ENCODE data around the gene UVRAG. TPM values are rescaled to one million over a fixed set of nuclear protein-coding genes. Genes with fewer than 3 reads are reported as not detected.

Gene UVRAG
- total and polyA plus RNA-seq, 9 donors = 10.1 to 26.7 (median 19.2) TPM

DNA sequence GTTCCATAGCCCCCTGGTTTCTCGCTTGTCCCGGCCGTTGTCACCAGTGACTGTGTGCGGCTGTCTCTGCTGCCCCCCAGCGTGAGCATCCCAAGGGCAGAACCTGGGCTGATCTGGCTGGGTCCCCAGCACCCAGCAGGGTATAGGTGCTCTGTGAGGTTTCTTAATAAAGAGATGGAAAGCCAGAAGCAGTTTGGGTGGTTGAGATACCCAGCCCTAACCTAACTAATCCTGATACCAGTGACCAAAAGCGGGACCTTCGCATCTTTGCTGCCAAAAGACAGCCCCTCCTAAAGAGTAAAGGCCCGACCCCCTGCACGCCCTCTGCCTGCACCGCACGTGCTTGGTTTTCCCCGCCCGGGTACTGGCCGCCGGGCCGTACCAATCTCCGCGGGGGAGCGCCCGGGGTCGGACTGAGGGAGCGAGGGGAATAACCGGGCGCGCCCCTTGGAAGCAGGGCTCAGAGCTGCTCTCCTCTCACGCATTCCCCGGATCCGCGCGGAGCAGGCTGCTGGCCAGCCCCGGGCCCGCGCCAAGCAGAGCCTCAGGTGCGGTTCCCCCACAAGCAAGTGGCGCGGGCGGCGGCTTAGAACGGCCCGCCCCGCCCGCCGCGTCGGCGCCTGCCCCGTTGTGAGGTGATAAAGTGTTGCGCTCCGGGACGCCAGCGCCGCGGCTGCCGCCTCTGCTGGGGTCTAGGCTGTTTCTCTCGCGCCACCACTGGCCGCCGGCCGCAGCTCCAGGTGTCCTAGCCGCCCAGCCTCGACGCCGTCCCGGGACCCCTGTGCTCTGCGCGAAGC is 46.7 kb upstream of the UVRAG start, which contains the start of gene DGAT2:
DGAT2 (plus strand) TSS at position 667 of the 797 bp plus-strand sequence. CDS start 214 bp downstream, outside the sequence.
- Histone ChIP-seq H3K27me3 (no peaks in the 10 kb centered on the region), H3K9me3 (no peaks in the 10 kb centered on the region), H3K27ac (peak within 1 kb of the TSS in 1 of 2 donors; percentile 46), H3K36me3 (no peaks in the 10 kb centered on the region), H3K4me3 (peak within 1 kb of the TSS; percentile 37), H3K4me1 (ENCODE audit: insufficient read depth) (peaks cover 2% of the 10 kb centered on the region)
- intact Hi-C loops (cut with DNase I) = loop anchor here in 1 of 4 donors (5.0 kb wide), 1 partner anchor 221 kb away; no protein-coding TSS in a partner anchor
- TF ChIP-seq POLR2A (IDR thresholded peaks at IDR 0.05) (no peak), CTCF (IDR thresholded peaks at IDR 0.05) (peak in 1 of 3 donors; percentile 4)
- WGBS, 3 donors = 0 to 2% (median 1%) methylated on average over 45 to 66 of the region's 66 CpGs
- DNase-seq = peak; percentile 63 to 82 (median 70)

DNA sequence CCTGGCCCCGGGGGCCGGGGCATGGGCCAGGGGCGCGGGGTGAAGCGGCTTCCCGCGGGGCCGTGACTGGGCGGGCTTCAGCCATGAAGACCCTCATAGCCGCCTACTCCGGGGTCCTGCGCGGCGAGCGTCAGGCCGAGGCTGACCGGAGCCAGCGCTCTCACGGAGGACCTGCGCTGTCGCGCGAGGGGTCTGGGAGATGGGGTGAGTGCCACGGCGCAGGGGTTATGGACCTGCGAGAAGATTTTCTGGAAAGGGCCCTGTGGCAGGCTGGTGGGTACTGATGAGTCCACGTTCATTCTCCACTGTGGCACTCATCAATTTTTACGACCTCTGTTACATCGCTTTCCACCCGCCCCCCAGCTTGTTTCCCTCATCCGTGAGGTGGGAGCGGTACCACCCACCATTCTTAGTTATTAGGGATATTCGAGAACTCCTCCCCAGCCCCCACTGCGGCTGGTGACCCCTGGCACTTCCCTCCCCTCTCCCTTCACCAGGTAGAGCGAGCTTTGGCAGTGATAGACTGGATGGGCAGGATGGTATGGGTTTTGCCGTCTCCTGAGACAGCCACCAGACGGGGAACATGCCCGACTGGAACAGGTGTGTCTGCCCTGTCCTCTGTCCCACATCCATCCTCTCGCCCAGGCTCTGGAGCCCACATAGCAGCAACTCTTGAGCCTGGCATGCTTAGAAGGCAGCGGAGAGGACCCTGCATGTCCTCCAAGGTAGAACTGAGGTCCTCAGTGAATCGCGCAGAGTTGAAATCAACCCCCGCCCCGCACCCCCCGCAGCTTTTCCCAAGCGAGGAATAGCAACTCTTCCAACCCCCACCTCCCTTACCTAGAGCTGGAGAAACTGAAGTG is 45.9 kb upstream of the UVRAG start:
- 11 to 19% (median 14%) methylated on average over 36 to 46 of the region's 46 CpGs for WGBS, 3 donors
- H3K4me3 ChIP-seq = peak overlapping the region; percentile 37
- H3K9me3 ChIP-seq = no peaks in the 10 kb centered on the region
- H3K27ac ChIP-seq = peak overlapping the region in 1 of 2 donors; percentile 46
- no peaks in the 10 kb centered on the region for H3K27me3 ChIP-seq
- no peaks in the 10 kb centered on the region for H3K36me3 ChIP-seq
- DNase-seq = peak in 2 of 5 donors; percentile 11 to 29
- TF ChIP-seq EP300 (IDR thresholded peaks at IDR 0.05) (no peak), POLR2A (IDR thresholded peaks at IDR 0.05) (no peak), CTCF (IDR thresholded peaks at IDR 0.05) (no peak)
- peaks cover 2% of the 10 kb centered on the region for H3K4me1 ChIP-seq (ENCODE audit: insufficient read depth)
- intact Hi-C loops (cut with DNase I) = loop anchor here in 1 of 4 donors (5.0 kb wide), 1 partner anchor 222 kb away; no protein-coding TSS in a partner anchor

- 66 to 73% (median 71%) methylated on average over 5 of the region's 5 CpGs for WGBS, 3 donors
- Histone ChIP-seq H3K27ac (no peak overlapping the region), H3K9me3 (no peaks in the 10 kb centered on the region), H3K4me3 (no peak overlapping the region), H3K36me3 (no peaks in the 10 kb centered on the region), H3K27me3 (no peaks in the 10 kb centered on the region), H3K4me1 (ENCODE audit: insufficient read depth) (peaks cover 2% of the 10 kb centered on the region)
- TF ChIP-seq CTCF (IDR thresholded peaks at IDR 0.05) (no peak), POLR2A (IDR thresholded peaks at IDR 0.05) (no peak), EP300 (IDR thresholded peaks at IDR 0.05) (no peak)
- intact Hi-C loops (cut with DNase I) = no loop called here
- DNase-seq = no peak
These were observed 44.9 kb upstream of the UVRAG start for GRCh38 chr11:75770102-75770501.

DNA sequence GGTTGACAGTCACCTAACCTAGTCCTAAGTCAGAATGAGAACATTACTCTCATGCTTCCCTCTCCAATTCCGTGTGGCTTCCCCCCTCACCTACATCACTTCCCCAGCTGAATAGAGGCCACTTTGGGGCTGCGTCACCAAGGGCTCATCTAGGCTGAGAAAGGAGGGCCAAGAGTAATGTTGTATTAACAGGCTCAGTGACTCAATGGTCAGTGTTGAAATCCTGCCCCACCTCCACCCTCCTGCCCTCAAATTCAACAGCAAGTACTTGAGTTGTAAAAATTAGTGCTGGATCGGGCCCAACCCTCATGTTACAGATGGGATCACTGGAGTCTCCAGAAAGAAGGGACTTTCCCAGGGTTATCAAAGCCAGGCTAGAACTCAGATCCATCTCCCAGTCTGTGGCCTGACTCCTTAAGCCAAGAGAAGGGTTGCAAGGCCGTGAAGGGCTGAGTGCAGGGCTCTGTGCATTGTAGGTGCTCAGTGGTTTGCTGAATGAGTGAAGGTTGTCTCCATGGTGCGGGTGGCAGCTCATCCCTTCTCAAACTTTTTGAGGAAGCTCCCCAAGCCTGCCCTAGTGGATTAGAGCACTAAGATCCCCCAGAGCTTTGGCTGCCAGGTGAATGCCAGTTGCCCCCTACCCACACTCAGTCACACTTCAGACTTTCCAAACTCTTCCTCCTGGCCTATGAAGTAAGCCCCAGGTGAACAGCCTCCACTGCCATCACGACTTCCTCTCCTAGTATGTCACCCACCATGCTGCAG is 43.2 kb upstream of the UVRAG start:
- Histone ChIP-seq H3K27ac (no peak overlapping the region), H3K36me3 (no peaks in the 10 kb centered on the region), H3K4me3 (no peak overlapping the region), H3K4me1 (ENCODE audit: insufficient read depth) (peaks cover 2% of the 10 kb centered on the region), H3K27me3 (no peaks in the 10 kb centered on the region), H3K9me3 (no peaks in the 10 kb centered on the region)
- DNase-seq = peak in 1 of 5 donors; percentile 23
- WGBS, 3 donors = 87 to 91% (median 88%) methylated on average over 6 of the region's 6 CpGs
- intact Hi-C loops (cut with DNase I) = no loop called here
- no peak for TF ChIP-seq POLR2A (IDR thresholded peaks at IDR 0.05)
- TF ChIP-seq CTCF (IDR thresholded peaks at IDR 0.05) = no peak
- TF ChIP-seq EP300 (IDR thresholded peaks at IDR 0.05) = no peak

Measured in ovary (tissue), 9 donors.